Myocyte (in vitro differentiated cells): ENCODE measurements around the gene NEDD9. TPM values are rescaled to one million over a fixed set of nuclear protein-coding genes. Genes with fewer than 3 reads are reported as not detected.
A peak's percentile ranks its signal among the peaks of the same experiment; 100 is the strongest.

Source experiments
- DNase-seq: peaks from one replicate; pipeline ENCODE4 v3.0.0-alpha.2; 2012; ENCODE audit warnings: low read depth
- total RNA-seq: library from RNA; depleted of rRNA; stranded (reverse); fragments of >200 nt; gene quantifications from 2 replicates; pipeline ENCODE4 v1.2.3, GENCODE V29; 2014

Gene NEDD9
- total RNA-seq, 1 donor from 2014 or later: 4.5 TPM

DNA sequence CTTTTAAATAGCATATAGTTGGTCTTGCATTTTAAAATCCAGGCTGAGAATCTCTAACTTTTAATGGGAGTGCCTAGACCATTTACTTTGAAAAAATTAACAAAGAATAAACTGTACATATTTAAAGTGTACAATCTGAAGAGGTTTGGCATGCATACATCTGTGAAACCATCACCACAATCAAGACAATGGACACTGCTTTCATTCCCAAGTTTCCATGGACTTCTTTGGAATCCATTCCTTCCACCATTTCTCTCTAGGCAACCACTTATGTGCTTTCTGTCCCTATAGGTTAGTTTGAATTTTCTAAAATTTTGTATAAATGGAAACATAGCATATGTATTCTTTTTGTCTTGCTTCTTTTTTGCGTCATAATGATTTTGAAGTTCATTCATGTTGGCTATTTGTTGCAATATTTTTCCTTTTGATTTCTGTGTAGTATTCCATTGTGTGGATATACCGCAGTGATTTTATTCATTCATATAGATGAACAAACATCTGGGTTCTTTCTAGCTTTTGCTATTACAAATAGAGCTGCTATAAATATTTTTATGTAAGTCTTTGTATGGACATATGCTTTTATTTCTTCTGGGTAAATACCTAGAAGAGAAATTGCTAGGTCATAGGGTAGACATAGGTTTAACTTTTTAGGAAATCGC, 50.9 kb downstream of the NEDD9 start:
- no peak for DNase-seq

DNA sequence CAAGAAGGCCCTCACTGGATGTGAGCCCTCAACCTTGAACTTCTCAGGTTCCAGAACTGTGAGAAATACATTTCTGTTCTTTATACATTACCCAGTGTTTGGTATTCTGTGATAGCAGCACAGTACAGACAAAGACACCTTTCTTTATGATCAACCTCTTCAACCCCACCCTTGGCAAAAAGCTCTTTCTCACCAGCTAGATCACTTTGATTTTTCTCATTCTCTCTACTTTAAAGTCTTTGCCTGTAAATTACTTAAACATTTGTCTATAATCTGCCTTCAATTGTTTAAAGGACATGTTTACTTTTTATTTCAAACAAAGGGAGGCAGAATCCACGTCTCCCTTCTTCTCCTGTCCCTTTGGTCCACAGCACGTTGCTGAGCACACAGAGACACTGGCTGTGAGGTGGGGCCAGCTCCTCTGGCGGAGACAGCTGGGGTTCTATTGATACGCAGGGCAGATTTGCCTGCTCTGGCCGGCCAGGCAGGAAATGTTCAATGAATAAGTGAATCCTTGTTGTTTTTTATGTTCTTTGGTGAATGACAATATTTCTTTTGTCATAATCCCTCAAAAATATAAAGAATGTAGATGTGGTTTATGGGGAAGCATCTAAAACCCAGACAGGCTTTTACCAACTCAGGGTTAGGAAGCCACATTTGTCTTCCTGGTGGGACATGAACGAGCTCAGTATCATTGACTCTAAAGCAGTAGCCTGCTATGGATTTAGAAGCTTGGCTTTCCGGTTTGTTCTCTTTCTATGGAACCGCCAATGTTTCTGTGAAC, 52.9 kb downstream of the NEDD9 start:
- DNase-seq: peak; percentile 26

DNA sequence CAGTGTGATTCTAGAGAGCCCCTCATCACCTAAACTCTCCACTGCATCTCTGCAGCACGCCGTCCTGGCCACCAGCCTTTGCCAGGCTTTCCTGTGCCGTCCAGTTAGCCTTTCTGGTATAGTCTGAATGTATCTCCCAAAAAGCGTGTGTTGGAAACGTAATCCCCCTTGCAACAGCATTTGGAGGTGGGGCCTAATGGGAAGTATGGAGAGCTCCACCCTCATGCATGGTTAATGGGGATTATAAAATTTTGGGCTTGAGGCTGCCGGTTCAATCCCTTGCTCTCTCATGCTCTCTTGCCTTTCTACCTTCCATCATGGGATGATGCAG, 53.4 kb downstream of the NEDD9 start:
- no peak for DNase-seq

DNA sequence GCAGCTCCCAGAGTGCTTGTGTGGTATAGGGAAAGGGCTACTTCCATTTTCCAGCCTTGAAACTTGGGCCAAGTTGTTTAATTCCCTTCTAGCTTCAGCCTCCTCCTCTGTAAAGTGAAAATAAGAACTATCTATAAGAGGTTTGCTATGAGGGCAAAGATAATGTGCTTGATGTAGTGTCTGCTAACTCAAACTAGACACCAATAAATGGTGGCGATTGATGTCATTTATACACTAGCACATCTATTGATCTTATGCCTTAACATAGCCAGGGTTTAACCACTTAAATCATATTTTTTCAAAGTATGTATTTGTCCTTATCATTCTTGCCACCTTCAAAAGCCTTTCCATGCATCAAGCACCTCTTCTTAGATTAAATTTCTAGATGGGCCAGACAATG, 55.2 kb downstream of the NEDD9 start:
- DNase-seq: no peak

DNA sequence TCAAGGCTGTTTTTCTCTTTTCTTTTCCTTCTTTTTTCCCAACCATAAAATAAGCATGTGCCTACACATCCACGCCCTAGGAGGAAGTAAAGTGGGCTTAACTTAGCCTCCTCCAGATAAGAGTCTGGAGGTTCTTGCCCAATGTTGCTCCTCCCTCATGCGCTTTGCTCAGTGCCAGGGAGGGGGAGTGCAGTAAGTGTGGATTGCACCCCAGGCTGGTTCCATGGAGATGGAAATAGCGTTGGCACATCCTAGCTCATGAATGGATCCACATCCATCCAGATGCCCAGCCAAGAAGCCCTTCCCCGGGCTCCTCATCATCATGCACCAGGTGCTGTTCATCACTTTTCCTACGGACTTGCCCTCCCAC, 58.2 kb downstream of the NEDD9 start:
- DNase-seq: no peak

DNA sequence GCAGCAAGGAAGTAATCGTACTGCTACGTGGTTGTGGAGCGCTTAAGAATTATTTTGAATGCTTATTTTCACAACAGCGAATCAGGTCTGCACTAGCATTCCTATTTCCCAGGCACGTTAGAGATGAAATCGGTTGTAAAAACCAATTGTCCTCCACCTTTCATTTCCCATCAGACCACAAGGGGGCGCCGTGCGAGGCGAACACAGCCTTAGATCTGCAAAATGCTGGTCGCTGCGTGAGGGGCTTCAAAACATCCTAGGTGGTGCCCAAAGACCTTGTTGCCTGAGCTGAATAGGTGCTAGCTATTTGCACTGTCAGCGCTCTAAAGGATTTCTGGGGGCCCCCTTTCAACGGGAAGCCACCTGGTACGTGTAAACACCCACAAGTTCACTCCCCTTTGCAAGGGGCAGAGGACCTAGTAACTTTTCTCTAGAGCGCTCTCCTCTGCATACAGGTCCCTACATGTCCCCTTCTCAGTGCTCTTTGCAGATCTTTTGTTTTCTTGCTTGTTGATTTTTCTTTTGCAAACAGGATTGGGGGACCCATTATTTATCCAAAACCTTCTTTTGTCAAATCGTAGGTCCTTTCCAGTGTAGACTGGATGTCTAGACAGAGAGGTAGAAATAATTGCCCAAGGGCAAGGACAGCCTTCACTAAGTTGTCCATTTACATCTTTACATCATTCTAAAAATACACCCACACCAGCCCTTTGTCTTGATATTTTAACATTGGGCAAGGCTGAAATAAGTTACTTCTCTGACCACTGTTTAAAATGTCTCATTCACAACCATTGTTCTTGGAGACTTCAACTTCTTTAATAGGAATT, 59.8 kb downstream of the NEDD9 start:
- peak; percentile 60 for DNase-seq

DNA sequence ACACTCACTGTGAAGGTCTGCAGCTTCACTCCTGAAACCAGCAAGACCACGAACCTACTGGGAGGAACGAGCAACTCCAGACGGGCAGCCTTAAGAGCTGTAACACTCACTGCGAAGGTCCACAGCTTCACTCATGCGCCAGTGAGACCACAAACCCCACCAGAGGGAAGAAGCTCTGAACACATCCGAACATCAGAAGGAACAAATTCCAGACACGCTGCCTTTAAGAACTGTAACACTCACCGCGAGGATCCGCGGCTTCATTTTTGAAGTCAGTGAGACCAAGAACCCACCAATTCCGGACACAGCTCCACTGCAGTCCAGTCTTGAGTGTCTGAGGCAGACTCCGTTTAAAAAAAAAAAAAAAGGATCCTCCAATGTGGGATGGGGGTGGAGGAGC, 60.5 kb downstream of the NEDD9 start:
- DNase-seq: no peak

DNA sequence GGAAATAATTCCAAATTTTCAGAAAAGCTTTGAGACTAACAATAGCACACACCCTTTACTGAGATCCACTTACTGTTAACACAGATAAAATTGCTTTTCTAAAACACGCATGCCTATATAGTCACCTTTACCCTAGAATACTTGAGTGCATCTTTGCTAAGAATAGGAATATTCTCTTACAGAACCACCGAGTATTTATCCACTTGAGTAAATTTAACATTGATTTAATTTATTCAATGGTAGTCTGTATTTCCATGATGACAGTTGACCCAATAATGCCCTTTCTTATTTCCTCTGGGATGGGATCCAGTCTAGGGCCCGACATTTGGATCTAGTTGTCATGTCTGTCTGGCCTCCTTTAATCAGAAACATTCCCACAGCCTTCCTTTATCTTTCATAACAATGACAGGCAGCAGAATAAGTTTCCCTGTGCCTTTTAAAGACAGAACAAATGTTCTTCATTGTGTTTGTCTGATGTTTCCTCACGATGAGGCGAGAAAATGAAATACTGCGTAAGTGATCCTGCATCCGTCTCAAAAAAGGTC, 64.3 kb downstream of the NEDD9 start:
- DNase-seq: no peak

DNA sequence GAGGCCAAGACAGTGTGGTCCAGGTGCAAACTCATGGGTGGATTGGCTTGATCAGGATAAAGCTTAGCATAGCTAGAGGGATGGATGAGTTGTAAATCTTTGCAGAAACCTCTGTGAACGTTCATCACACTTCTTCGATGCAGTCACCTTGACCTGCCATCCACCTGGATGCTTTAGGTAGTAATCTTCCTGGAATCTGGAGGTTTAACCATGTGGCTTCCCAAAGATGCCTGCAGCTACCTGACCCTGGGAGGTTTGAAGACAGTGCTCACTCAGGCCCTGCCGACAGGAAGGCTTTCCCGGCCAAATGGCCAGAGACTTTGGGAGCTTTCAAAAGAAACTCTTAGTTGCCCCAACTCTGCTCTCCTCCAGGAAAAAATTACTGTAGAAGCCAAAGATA, 65.5 kb downstream of the NEDD9 start:
- no peak for DNase-seq

DNA sequence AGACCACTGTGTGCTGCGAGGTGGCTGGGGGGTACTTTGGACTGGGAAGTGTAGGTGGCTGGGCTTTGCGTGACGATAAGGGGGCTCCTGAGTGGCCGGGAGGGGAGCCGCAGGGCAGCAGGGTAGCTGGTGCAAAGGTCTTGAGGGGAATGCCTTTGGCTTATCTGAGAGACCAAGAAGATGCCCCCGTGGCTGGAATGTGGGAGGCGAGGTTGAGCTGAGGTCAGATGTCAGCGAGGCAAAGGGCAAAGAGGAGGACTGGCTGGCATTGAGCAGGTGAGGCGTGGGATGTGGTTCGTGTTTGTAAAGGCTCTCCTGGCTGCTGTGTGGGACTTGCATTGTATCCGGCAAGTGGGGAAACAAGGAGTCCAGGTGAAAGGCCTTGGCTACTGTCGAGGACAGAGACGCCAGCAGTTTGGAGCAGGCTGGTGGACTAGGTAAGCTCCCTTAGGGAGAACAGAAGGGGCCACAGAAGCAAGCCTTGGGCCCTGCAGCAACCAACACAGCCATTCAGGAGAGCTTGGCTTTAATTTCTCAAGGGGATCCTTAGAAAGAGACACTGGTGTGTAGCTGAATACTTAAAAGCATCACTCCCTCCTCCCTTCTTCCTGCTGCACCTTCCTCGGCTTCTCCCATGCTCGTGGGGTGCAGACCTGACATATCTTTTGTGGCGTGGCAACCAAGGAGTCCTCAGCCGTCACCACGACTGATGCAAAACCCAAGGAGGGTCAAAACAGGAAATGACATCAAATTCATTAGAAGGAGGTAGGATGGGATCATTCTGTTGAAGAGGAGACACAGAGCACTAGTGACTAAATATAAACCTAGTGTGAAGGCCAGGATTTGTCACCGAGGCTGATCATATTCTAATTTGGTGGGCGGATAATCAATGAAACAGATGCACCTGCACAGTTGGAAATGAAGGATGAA, 67.5 kb downstream of the NEDD9 start:
- no peak for DNase-seq

DNA sequence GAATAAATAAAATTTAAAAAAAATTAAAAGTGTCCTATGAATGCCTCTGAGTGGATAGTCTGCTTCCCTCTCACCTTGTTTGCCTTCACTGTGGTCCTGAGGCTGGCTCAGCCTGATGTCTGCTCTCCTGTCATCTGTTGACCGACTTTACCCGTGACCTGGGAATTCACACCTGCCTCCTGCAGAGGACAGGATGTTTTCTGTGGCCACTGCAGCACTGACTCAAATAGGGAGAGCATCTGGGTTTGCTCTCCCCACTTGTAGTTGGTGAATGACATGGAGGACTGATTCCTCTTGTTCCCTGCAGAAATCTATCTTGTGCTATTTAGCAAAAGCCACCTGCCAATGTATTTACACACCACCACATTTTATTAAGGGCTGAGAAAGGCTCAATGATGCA, 68.5 kb downstream of the NEDD9 start:
- no peak for DNase-seq

DNA sequence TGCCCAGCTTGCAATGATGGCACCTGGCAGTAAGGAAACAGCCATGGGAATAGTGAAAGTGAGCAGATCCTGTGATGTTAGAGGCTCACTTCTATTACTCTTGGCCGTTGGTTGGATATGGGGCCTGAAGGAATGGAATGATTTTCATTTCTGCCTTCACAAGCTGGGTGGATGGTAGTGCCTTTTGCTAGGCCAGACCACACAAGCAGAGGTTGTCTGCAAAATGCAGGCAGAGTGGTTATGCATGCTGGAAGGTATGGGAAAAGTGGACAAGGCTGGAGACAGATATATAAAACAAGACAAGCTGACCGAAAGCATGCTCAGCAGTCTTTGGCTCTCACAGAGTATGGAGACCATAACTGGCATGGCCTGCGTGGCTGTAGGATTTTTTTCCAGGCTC, 70.2 kb downstream of the NEDD9 start:
- no peak for DNase-seq

DNA sequence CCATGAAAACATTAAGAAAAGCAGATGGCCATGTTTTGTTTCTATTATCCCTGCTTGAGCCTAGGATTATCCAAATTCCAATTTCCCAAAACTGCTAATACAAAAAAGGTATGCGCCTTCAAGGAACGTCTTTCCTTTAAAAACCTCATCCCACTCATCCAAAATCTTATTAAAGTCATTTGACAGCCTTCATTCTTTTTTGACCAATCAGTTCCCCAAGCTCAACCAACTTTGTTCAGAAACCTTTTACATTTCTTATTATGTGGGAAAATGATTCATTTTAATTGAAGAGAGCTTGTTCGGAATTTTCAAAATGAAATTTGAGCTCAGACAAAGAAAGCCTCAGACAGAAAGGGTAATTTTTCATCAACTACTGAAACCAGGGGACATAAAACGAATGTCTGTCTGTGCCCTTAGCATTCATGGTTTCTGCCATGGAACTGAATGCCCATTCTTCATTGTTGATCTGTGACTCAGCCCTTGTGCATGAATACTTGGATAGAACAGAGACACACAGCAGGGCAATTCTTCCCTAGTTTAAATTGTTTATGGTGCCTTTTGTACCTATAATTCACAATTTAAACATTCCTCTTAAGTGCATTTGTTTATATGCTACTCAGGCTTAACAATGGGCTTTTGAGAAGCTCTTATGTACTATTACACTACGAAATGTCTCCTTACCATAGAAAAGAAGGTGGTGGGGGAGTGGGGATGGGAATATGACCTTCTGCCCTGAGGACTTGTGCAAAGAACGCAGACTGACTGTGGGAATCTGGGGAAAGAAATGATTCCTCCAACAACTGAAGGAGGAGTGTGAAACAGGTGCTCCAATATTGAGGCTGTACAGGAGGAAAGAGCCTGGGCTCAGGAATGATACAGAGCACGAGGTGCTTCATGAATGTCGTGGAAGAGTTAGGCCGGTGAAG, 71.2 kb downstream of the NEDD9 start:
- DNase-seq: peak; percentile 46

DNA sequence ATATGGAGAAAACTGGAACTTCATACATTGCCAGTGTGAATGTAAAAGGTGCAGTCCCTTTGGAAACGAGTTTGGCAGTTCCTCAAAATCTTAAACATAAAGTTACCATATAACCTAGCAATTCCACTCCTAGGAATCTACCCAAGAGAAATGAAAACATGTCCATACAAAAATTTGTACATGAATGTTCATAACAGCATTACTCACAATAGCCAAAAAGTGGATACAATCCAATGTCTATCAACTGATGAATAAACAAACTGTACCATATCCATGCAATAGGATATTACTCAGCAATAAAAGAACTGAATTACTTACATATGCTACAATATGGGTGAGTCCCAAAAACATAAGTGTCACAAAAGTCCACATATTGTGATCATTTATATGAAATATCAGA, 72.3 kb downstream of the NEDD9 start:
- no peak for DNase-seq

DNA sequence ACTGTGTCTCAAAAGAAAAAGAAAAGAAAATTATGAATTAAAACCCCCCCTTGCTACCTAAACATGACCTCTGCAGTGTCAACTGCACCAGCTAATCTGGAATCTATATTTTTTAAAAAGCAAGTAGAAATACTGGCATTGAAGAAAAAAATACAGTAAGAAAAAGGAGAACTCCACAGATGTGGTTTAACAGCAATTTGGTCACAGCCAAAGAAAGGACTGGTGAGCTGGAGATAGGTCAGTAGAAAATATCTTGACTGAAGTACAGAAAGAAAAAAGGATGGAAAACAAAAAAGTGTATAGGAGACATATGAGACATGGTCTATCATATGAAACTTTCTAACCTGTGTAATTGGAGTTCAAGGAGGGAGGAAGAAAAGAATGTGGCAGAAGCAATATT, 76.9 kb downstream of the NEDD9 start:
- DNase-seq: no peak

DNA sequence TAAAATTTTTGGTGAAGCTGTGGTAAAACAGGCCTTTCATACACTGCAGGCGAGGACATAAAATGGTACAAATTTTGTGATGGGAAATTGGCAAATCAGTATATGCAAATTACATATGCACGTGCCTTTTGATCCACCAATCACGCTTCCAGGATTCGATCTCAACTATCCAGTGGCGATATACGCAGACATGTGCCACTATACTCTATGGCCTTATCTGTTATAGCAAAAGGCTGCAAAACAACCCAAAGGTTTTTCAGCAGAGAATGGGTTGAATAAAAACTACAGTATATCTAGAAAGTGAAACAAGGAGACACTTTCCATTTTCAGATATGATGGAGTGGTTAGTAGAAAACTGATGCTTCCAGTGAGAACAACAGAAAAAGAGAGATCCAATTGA, 79.0 kb downstream of the NEDD9 start:
- DNase-seq: no peak

DNA sequence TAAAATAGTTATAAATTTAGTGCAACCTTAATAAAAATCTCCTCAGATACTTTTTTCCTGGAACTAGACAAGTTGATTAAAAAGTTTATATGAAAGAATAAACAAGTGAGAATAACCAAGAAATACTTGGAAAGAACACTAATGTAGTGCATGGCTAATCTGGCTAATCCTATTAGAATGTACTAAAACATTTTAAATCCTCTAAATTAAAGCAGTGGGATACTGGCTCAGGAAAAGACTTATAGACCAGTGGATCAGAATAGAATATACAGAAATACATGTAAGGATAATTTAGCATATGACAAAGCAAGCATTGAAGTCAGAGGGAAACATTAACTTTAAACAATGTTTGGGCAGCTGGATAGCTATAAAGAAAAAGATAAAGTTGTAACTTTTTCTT, 79.9 kb downstream of the NEDD9 start:
- DNase-seq: no peak

DNA sequence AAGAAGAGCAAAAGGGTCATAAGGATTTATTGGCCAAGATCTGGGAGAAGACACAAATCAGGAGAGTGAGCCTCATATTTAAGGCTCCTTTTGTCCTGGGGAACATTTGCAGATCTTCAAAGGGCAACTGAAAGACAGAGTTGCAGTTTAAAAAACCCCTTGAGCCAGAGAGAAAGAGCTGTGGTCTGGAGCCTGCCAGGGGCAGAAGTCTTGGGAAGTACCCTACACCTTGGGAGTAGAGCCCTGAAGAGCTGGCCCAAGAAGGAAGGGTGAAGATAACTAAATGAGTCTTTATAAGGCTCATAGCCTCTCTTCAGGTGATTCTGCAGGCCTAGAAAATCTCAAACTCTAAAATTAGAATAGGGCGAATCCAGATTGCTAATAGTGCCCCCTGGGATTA, 81.0 kb downstream of the NEDD9 start:
- DNase-seq: no peak

DNA sequence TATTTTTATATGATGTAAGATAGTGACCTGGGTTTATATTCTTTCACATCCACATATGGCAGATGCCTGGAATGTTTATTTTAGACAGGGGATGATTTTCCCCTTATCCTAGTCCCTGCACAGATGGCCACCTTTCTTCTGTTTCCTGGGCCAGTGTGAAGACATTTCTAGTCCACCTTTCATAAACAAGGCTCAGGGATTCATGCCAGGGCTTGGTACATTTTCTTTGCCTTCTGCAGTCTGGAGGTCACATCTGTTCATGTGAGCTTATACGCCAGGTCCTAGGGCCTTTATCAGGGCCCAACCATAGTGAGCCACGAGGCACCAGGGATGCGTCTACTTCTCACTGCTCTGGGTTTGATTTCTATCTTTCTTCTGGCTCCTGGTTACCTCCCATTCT, 82.9 kb downstream of the NEDD9 start:
- no peak for DNase-seq
